ENCODE data around the gene NTRK1.

Gene NTRK1

GRCh38 chr1:156838972-156839371 is 21.7 kb upstream of the NTRK1 start:
- DNase-seq (ENCODE audit: low read depth, low spot score): no peak

GRCh38 chr1:156839426-156840109 is 21.1 kb upstream of the NTRK1 start:
- DNase-seq (ENCODE audit: low read depth, low spot score): no peak

GRCh38 chr1:156840186-156840897 is 20.3 kb upstream of the NTRK1 start:
- no peak for DNase-seq (ENCODE audit: low read depth, low spot score)

GRCh38 chr1:156840898-156841279 is 19.8 kb upstream of the NTRK1 start:
- DNase-seq (ENCODE audit: low read depth, low spot score): no peak

GRCh38 chr1:156841295-156841855 is 19.3 kb upstream of the NTRK1 start:
- no peak for DNase-seq (ENCODE audit: low read depth, low spot score)

GRCh38 chr1:156842618-156843300 is 17.9 kb upstream of the NTRK1 start:
- DNase-seq (ENCODE audit: low read depth, low spot score): no peak

- no peak for DNase-seq (ENCODE audit: low read depth, low spot score)
These were observed 16.6 kb upstream of the NTRK1 start for GRCh38 chr1:156844102-156844501.

GRCh38 chr1:156844638-156845037 is 16.0 kb upstream of the NTRK1 start:
- no peak for DNase-seq (ENCODE audit: low read depth, low spot score)

- no peak for DNase-seq (ENCODE audit: low read depth, low spot score)
These were observed 15.4 kb upstream of the NTRK1 start for GRCh38 chr1:156845055-156845952.

- DNase-seq (ENCODE audit: low read depth, low spot score): no peak
These were observed 14.6 kb upstream of the NTRK1 start for GRCh38 chr1:156845953-156846545.

GRCh38 chr1:156846643-156847042 is 14.0 kb upstream of the NTRK1 start:
- no peak for DNase-seq (ENCODE audit: low read depth, low spot score)

GRCh38 chr1:156847591-156848460 is 12.8 kb upstream of the NTRK1 start:
- no peak for DNase-seq (ENCODE audit: low read depth, low spot score)

- peak; percentile 12 for DNase-seq (ENCODE audit: low read depth, low spot score)
These were observed 12.1 kb upstream of the NTRK1 start for GRCh38 chr1:156848461-156849150.

- DNase-seq (ENCODE audit: low read depth, low spot score): no peak
These were observed 11.5 kb upstream of the NTRK1 start for GRCh38 chr1:156849151-156849496.

GRCh38 chr1:156851779-156852417 is 8.8 kb upstream of the NTRK1 start:
- DNase-seq (ENCODE audit: low read depth, low spot score): no peak

- DNase-seq (ENCODE audit: low read depth, low spot score): no peak
These were observed 8.2 kb upstream of the NTRK1 start for GRCh38 chr1:156852418-156852874.

GRCh38 chr1:156853761-156854160 is 6.9 kb upstream of the NTRK1 start:
- no peak for DNase-seq (ENCODE audit: low read depth, low spot score)

GRCh38 chr1:156854634-156855033 is 6.0 kb upstream of the NTRK1 start:
- DNase-seq (ENCODE audit: low read depth, low spot score): no peak

- DNase-seq (ENCODE audit: low read depth, low spot score): no peak
These were observed 4.3 kb upstream of the NTRK1 start for GRCh38 chr1:156856282-156856785.

All from activated naive CD8-positive, alpha-beta T cell treated with anti-CD3 and anti-CD28 coated beads, Interleukin-2, amount 50 U/mL, for 16 hours (primary cell).